Measurements from ENCODE around the gene TMEM209. TPM values are rescaled to one million over a fixed set of nuclear protein-coding genes. Genes with fewer than 3 reads are reported as not detected.
"Not testable (repeated sequence)": the region's sequence is repeated elsewhere in the genome, so short reads cannot be mapped to it uniquely, and the experiment has no call there.

Gene TMEM209
- total RNA-seq, 1 donor from 2014 or later, result 47.4 TPM

GRCh38 chr7:130228840-130229502, 23.8 kb upstream of the TMEM209 start:
- Mint-ChIP-seq H3K4me3 (no peak overlapping the region), H3K36me3 (ENCODE audit: low read depth) (no peaks in the 10 kb centered on the region)

GRCh38 chr7:130227883-130228575, 22.8 kb upstream of the TMEM209 start:
- Mint-ChIP-seq H3K4me3 (no peak overlapping the region), H3K36me3 (ENCODE audit: low read depth) (no peaks in the 10 kb centered on the region), H3K4me1 (ENCODE audit: low read depth) (no peaks in the 10 kb centered on the region), H3K27ac (no peak overlapping the region), H3K9me3 (no peaks in the 10 kb centered on the region), H3K27me3 (ENCODE audit: insufficient read depth) (no peaks in the 10 kb centered on the region)
- no peak for DNase-seq (ENCODE audit: low spot score)
- intact Hi-C loops (cut with micrococcal nuclease), result no loop called here

More at GRCh38 chr7:130228840-130229502, 23.8 kb upstream of the TMEM209 start:
- H3K4me1 Mint-ChIP-seq (ENCODE audit: low read depth), result no peaks in the 10 kb centered on the region
- no peaks in the 10 kb centered on the region for H3K27me3 Mint-ChIP-seq (ENCODE audit: insufficient read depth)
- H3K27ac Mint-ChIP-seq, result no peak overlapping the region
- intact Hi-C loops (cut with micrococcal nuclease), result no loop called here
- H3K9me3 Mint-ChIP-seq, result no peaks in the 10 kb centered on the region
- DNase-seq (ENCODE audit: low spot score), result no peak

GRCh38 chr7:130226333-130226732, 21.1 kb upstream of the TMEM209 start:
- Mint-ChIP-seq H3K9me3 (no peaks in the 10 kb centered on the region), H3K27ac (no peak overlapping the region), H3K36me3 (ENCODE audit: low read depth) (no peaks in the 10 kb centered on the region), H3K27me3 (ENCODE audit: insufficient read depth) (no peaks in the 10 kb centered on the region), H3K4me1 (ENCODE audit: low read depth) (no peaks in the 10 kb centered on the region), H3K4me3 (no peak overlapping the region)
- intact Hi-C loops (cut with micrococcal nuclease), result no loop called here
- DNase-seq (ENCODE audit: low spot score), result no peak

- intact Hi-C loops (cut with micrococcal nuclease); H3K36me3 Mint-ChIP-seq (ENCODE audit: low read depth); H3K9me3 Mint-ChIP-seq; DNase-seq (ENCODE audit: low spot score); H3K4me1 Mint-ChIP-seq (ENCODE audit: low read depth); H3K4me3 Mint-ChIP-seq; H3K27ac Mint-ChIP-seq; H3K27me3 Mint-ChIP-seq (ENCODE audit: insufficient read depth): not testable (repeated sequence)
Measured at GRCh38 chr7:130224923-130225322, 19.7 kb upstream of the TMEM209 start.

DNA sequence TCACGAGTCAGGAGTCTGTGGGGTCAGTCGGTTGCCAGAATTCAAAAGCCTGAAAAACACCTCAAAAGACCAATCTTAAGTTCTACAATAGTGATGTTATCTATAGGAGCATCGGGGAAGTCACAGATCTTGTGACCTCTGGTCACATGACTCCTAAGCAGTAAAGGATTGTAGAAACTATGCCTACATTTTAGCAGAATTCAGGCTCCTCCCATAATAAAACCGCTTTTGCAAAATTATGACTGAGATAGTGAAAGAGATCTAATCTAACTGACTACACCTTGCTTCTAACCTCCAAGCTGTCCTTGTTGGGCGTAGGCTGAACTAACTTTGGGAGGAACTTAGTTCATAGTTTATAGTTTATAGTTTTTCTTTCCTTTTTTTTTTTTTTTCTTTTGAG, 19.0 kb upstream of the TMEM209 start:
- Mint-ChIP-seq H3K9me3 (no peaks in the 10 kb centered on the region), H3K27me3 (ENCODE audit: insufficient read depth) (peaks cover 3% of the 10 kb centered on the region), H3K4me3 (no peak overlapping the region), H3K36me3 (ENCODE audit: low read depth) (no peaks in the 10 kb centered on the region), H3K4me1 (ENCODE audit: low read depth) (no peaks in the 10 kb centered on the region), H3K27ac (no peak overlapping the region)
- DNase-seq (ENCODE audit: low spot score), result no peak
- intact Hi-C loops (cut with micrococcal nuclease), result no loop called here

- DNase-seq (ENCODE audit: low spot score), result no peak
- Mint-ChIP-seq H3K36me3 (ENCODE audit: low read depth) (no peaks in the 10 kb centered on the region), H3K27ac (no peak overlapping the region), H3K4me1 (ENCODE audit: low read depth) (no peaks in the 10 kb centered on the region), H3K4me3 (no peak overlapping the region), H3K27me3 (ENCODE audit: insufficient read depth) (peaks cover 5% of the 10 kb centered on the region), H3K9me3 (no peaks in the 10 kb centered on the region)
- intact Hi-C loops (cut with micrococcal nuclease), result no loop called here
Measured at GRCh38 chr7:130223646-130224045, 18.4 kb upstream of the TMEM209 start.

GRCh38 chr7:130221746-130222145, 16.5 kb upstream of the TMEM209 start:
- no peak overlapping the region for H3K27ac Mint-ChIP-seq
- no peak for DNase-seq (ENCODE audit: low spot score)
- intact Hi-C loops (cut with micrococcal nuclease), result no loop called here

GRCh38 chr7:130219871-130220270, 14.7 kb upstream of the TMEM209 start:
- peaks cover 5% of the 10 kb centered on the region for H3K27me3 Mint-ChIP-seq (ENCODE audit: insufficient read depth)
- H3K9me3 Mint-ChIP-seq, result no peaks in the 10 kb centered on the region
- no peak overlapping the region for H3K4me3 Mint-ChIP-seq
- H3K27ac Mint-ChIP-seq, result no peak overlapping the region
- intact Hi-C loops (cut with micrococcal nuclease), result no loop called here
- DNase-seq (ENCODE audit: low spot score), result no peak
- no peaks in the 10 kb centered on the region for H3K4me1 Mint-ChIP-seq (ENCODE audit: low read depth)
- H3K36me3 Mint-ChIP-seq (ENCODE audit: low read depth), result no peaks in the 10 kb centered on the region

More at GRCh38 chr7:130221746-130222145, 16.5 kb upstream of the TMEM209 start:
- no peaks in the 10 kb centered on the region for H3K4me1 Mint-ChIP-seq (ENCODE audit: low read depth)
- no peaks in the 10 kb centered on the region for H3K9me3 Mint-ChIP-seq
- H3K4me3 Mint-ChIP-seq, result no peak overlapping the region
- H3K36me3 Mint-ChIP-seq (ENCODE audit: low read depth), result no peaks in the 10 kb centered on the region
- peaks cover 5% of the 10 kb centered on the region for H3K27me3 Mint-ChIP-seq (ENCODE audit: insufficient read depth)

- Mint-ChIP-seq H3K27ac (no peak overlapping the region), H3K36me3 (ENCODE audit: low read depth) (no peaks in the 10 kb centered on the region), H3K9me3 (no peaks in the 10 kb centered on the region), H3K4me1 (ENCODE audit: low read depth) (no peaks in the 10 kb centered on the region), H3K4me3 (no peak overlapping the region), H3K27me3 (ENCODE audit: insufficient read depth) (peaks cover 5% of the 10 kb centered on the region)
- DNase-seq (ENCODE audit: low spot score), result no peak
- intact Hi-C loops (cut with micrococcal nuclease), result no loop called here
Measured at GRCh38 chr7:130218806-130219620, 13.8 kb upstream of the TMEM209 start.

GRCh38 chr7:130216750-130217149, 11.5 kb upstream of the TMEM209 start:
- no peak for DNase-seq (ENCODE audit: low spot score)
- no peaks in the 10 kb centered on the region for H3K36me3 Mint-ChIP-seq (ENCODE audit: low read depth)
- H3K27me3 Mint-ChIP-seq (ENCODE audit: insufficient read depth), result peaks cover 11% of the 10 kb centered on the region
- no peak overlapping the region for H3K27ac Mint-ChIP-seq
- no peaks in the 10 kb centered on the region for H3K4me1 Mint-ChIP-seq (ENCODE audit: low read depth)
- intact Hi-C loops (cut with micrococcal nuclease), result no loop called here
- H3K9me3 Mint-ChIP-seq, result no peaks in the 10 kb centered on the region
- no peak overlapping the region for H3K4me3 Mint-ChIP-seq

- Mint-ChIP-seq H3K4me1 (ENCODE audit: low read depth) (no peaks in the 10 kb centered on the region), H3K27me3 (ENCODE audit: insufficient read depth) (peaks cover 11% of the 10 kb centered on the region), H3K9me3 (no peaks in the 10 kb centered on the region), H3K27ac (no peak overlapping the region), H3K4me3 (no peak overlapping the region), H3K36me3 (ENCODE audit: low read depth) (no peaks in the 10 kb centered on the region)
- DNase-seq (ENCODE audit: low spot score), result no peak
- intact Hi-C loops (cut with micrococcal nuclease), result no loop called here
Measured at GRCh38 chr7:130216025-130216424, 10.8 kb upstream of the TMEM209 start.

DNA sequence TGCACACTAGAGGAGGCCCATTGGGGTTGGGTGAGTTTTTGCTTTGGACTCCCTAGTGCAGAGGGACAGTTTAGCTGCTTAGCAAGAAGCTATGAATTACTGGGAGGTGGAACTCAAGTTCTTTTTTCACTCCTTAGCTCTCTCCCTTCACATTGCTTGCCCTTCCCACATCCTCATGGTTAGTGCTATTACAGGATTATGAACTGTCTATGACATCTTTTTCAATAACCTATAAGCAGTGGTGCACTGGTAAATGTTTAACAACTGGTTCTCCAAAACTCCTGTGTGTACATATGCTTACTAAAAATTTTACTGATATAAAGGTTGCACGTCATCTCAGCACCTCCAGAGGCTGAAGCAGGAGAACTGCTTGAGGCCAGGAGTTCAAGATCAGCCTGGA, 8.6 kb upstream of the TMEM209 start:
- Mint-ChIP-seq H3K27ac (no peak overlapping the region), H3K36me3 (ENCODE audit: low read depth) (no peaks in the 10 kb centered on the region), H3K9me3 (no peaks in the 10 kb centered on the region), H3K4me3 (no peak overlapping the region), H3K27me3 (ENCODE audit: insufficient read depth) (peaks cover 6% of the 10 kb centered on the region), H3K4me1 (ENCODE audit: low read depth) (no peaks in the 10 kb centered on the region)
- intact Hi-C loops (cut with micrococcal nuclease), result no loop called here
- no peak for DNase-seq (ENCODE audit: low spot score)
